Astrocyte (in vitro differentiated cells and primary cell): ENCODE data around the gene RGCC. TPM values are rescaled to one million over a fixed set of nuclear protein-coding genes. Genes with fewer than 3 reads are reported as not detected.

ENCODE experiments used
- DNase-seq: peaks from one replicate; pipeline ENCODE4 v3.0.0-alpha.2; 2010; ENCODE audit warnings: low read depth
- FAIRE-seq: peaks from 2 replicates; lab custom pipeline; 2011; peaks lifted over from hg19 to GRCh38; lab: Jason Lieb, UNC
- H2AFZ ChIP-seq: 2 replicates; pipeline ENCODE4 v1.6.0; 2012; ENCODE audit warnings: low read depth, low read length, inconsistent platforms
- H3K27ac ChIP-seq: 2 replicates; pipeline ENCODE4 v1.5.1; 2011; ENCODE audit warnings: low read depth, low read length, inconsistent platforms
- H3K27me3 ChIP-seq: 2 replicates; pipeline ENCODE4 v1.6.0; 2011; ENCODE audit warnings: low read length, inconsistent platforms; ENCODE audit not compliant: insufficient read depth
- H3K36me3 ChIP-seq: 2 replicates; pipeline ENCODE4 v1.5.1; 2011; ENCODE audit warnings: low read length, inconsistent platforms; ENCODE audit not compliant: insufficient read depth
- H3K4me1 ChIP-seq: 2 replicates; pipeline ENCODE4 v1.5.1; 2011; ENCODE audit warnings: low read length, inconsistent platforms; ENCODE audit not compliant: insufficient read depth
- H3K4me2 ChIP-seq: 2 replicates; pipeline ENCODE4 v1.6.0; 2012; ENCODE audit warnings: low read length, inconsistent platforms
- H3K4me3 ChIP-seq: 2 replicates; pipeline ENCODE4 v1.5.1; 2011; ENCODE audit warnings: low read depth, mild to moderate bottlenecking, low read length, inconsistent platforms; ENCODE audit not compliant: insufficient read depth
- H3K79me2 ChIP-seq: 2 replicates; pipeline ENCODE4 v1.6.0; 2012; ENCODE audit warnings: mild to moderate bottlenecking, low read length, inconsistent platforms; ENCODE audit not compliant: insufficient read depth
- H3K9ac ChIP-seq: 2 replicates; pipeline ENCODE4 v1.6.0; 2012; ENCODE audit warnings: mild to moderate bottlenecking, low read length, inconsistent platforms
- H3K9me3 ChIP-seq: 2 replicates; pipeline ENCODE4 v1.5.1; 2012; ENCODE audit warnings: low read depth, mild to moderate bottlenecking, low read length, inconsistent platforms; ENCODE audit not compliant: insufficient read depth
- H4K20me1 ChIP-seq: 2 replicates; pipeline ENCODE4 v1.6.0; 2012; ENCODE audit warnings: low read length, inconsistent platforms; ENCODE audit not compliant: insufficient read depth
- H3K27ac Mint-ChIP-seq: one replicate; pipeline ENCODE4 v1.8.0; 2021; ENCODE audit warnings: mild to moderate bottlenecking, mixed read lengths; ENCODE audit not compliant: unreplicated experiment
- H3K27me3 Mint-ChIP-seq: one replicate; pipeline ENCODE4 v1.8.0; 2021; ENCODE audit warnings: low read depth, mixed read lengths; ENCODE audit not compliant: unreplicated experiment
- H3K36me3 Mint-ChIP-seq: one replicate; pipeline ENCODE4 v1.8.0; 2021; ENCODE audit warnings: low read depth, mixed read lengths; ENCODE audit not compliant: unreplicated experiment
- H3K4me1 Mint-ChIP-seq: one replicate; pipeline ENCODE4 v1.8.0; 2021; ENCODE audit warnings: low read depth, mixed read lengths; ENCODE audit not compliant: unreplicated experiment
- H3K4me3 Mint-ChIP-seq: one replicate; pipeline ENCODE4 v1.8.0; 2021; ENCODE audit warnings: mild to moderate bottlenecking, moderate library complexity, mixed read lengths; ENCODE audit not compliant: unreplicated experiment
- H3K9me3 Mint-ChIP-seq: one replicate; pipeline ENCODE4 v1.8.0; 2021; ENCODE audit warnings: mild to moderate bottlenecking, mixed read lengths; ENCODE audit not compliant: unreplicated experiment
- CTCF ChIP-seq: IDR thresholded peaks from 2 replicates; pipeline ENCODE4 v1.5.1; 2011; ENCODE audit warnings: low read depth, mild to moderate bottlenecking, inconsistent platforms, low read length, moderate library complexity; ENCODE audit not compliant: insufficient read depth
- EZH2 ChIP-seq: IDR thresholded peaks from 2 replicates; pipeline ENCODE4 v1.6.1; 2012; ENCODE audit warnings: mild to moderate bottlenecking, low read length, inconsistent platforms; ENCODE audit not compliant: insufficient read depth
- total RNA-seq: library from RNA; stranded (reverse); gene quantifications from 2 replicates; pipeline ENCODE4 v1.2.1, GENCODE V29; 2021

Gene RGCC
- total RNA-seq, 1 donor from 2014 or later, result 1.2 TPM

- FAIRE-seq, result no peak
- H3K4me3 Mint-ChIP-seq, result peak overlapping the region; percentile 45
- no peak for TF ChIP-seq CTCF
- TF ChIP-seq EZH2, result peak; percentile 4
- no peaks in the 10 kb centered on the region for H3K36me3 ChIP-seq
- no peak overlapping the region for H3K27ac ChIP-seq
- no peaks in the 10 kb centered on the region for H4K20me1 ChIP-seq
- no peaks in the 10 kb centered on the region for H3K9me3 ChIP-seq
- peak overlapping the region; percentile 89 for H3K4me2 ChIP-seq
- H3K4me3 ChIP-seq, result peak overlapping the region; percentile 56
- peaks cover 26% of the 10 kb centered on the region for H3K27me3 ChIP-seq
- H3K9me3 Mint-ChIP-seq, result peaks cover 5% of the 10 kb centered on the region
- H3K27ac Mint-ChIP-seq, result no peak overlapping the region
- no peak for DNase-seq
- H3K4me1 ChIP-seq, result peaks cover 19% of the 10 kb centered on the region
- peak overlapping the region; percentile 72 for H2AFZ ChIP-seq
- no peaks in the 10 kb centered on the region for H3K4me1 Mint-ChIP-seq
- peak overlapping the region; percentile 78 for H3K9ac ChIP-seq
- H3K79me2 ChIP-seq, result no peaks in the 10 kb centered on the region
- peaks cover 47% of the 10 kb centered on the region for H3K27me3 Mint-ChIP-seq
- H3K36me3 Mint-ChIP-seq, result no peaks in the 10 kb centered on the region
These were observed 338 bp downstream of the RGCC start for GRCh38 chr13:41457589-41458186.

- peaks cover 19% of the 10 kb centered on the region for H3K4me1 ChIP-seq
- H3K79me2 ChIP-seq, result no peaks in the 10 kb centered on the region
- H3K27me3 ChIP-seq, result peaks cover 26% of the 10 kb centered on the region
- Mint-ChIP-seq H3K9me3 (peaks cover 5% of the 10 kb centered on the region), H3K27me3 (peaks cover 45% of the 10 kb centered on the region), H3K4me3 (peak overlapping the region; percentile 76), H3K27ac (no peak overlapping the region), H3K4me1 (no peaks in the 10 kb centered on the region), H3K36me3 (no peaks in the 10 kb centered on the region)
- peak overlapping the region; percentile 72 for H2AFZ ChIP-seq
- FAIRE-seq, result no peak
- H3K4me3 ChIP-seq, result peak overlapping the region; percentile 56
- H3K9ac ChIP-seq, result peak overlapping the region; percentile 78
- H3K9me3 ChIP-seq, result no peaks in the 10 kb centered on the region
- no peak overlapping the region for H3K27ac ChIP-seq
- no peaks in the 10 kb centered on the region for H4K20me1 ChIP-seq
- no peaks in the 10 kb centered on the region for H3K36me3 ChIP-seq
- TF ChIP-seq EZH2 (peak; percentile 84), CTCF (no peak)
- H3K4me2 ChIP-seq, result peak overlapping the region; percentile 89
- DNase-seq, result peak; percentile 14
These were observed 924 bp downstream of the RGCC start for GRCh38 chr13:41458187-41458760.
